AG09309 (cell line): ENCODE results near the gene CD2.

Experiments used
- DNase-seq: peaks from one replicate; pipeline ENCODE4 v3.0.0-alpha.2; 2010; ENCODE audit warnings: low read depth
- H3K4me3 ChIP-seq: 2 replicates; pipeline ENCODE4 v1.5.1; 2011; ENCODE audit warnings: mild to moderate bottlenecking, low read depth, low read length, moderate library complexity; ENCODE audit not compliant: control insufficient read depth
- TF ChIP-seq, protein P1 (sequence below): IDR thresholded peaks from 2 replicates; pipeline ENCODE4 v1.5.1; 2011; ENCODE audit warnings: mild to moderate bottlenecking, low read depth, low read length, inconsistent platforms; ENCODE audit not compliant: insufficient read depth, control insufficient read depth; ENCODE audit errors: missing control alignments

The CD2 gene

DNA sequence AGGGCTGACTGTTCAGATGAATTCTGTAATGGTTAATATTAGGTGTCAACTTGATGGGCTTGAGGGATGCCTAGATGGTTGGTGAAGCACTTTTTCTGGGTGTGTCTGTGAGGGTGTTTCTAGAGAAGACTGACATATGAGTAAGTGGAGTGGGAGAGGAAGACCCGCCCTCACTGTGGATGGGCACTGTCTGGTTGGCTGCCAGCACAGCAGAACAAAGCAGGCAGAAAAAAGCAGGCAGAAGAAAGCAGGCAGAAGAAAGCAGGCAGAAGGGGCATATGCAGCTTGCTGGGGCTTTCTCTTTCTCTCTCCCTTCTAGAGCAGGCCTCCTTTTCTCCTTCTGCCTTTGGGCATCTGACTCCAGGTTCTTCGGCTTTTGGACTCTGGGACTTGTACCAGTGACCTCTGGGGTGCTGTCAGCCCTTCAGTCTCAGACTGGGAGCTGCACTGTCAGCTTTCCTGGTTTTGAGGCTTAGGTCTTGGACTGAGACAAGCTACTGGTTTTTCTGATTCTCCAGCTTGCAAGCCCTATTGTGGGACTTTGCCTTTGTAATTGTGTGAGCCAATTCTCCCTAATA lies 42.9 kb upstream of the CD2 start:
- no peak overlapping the region for H3K4me3 ChIP-seq
- TF ChIP-seq, protein P1, sequence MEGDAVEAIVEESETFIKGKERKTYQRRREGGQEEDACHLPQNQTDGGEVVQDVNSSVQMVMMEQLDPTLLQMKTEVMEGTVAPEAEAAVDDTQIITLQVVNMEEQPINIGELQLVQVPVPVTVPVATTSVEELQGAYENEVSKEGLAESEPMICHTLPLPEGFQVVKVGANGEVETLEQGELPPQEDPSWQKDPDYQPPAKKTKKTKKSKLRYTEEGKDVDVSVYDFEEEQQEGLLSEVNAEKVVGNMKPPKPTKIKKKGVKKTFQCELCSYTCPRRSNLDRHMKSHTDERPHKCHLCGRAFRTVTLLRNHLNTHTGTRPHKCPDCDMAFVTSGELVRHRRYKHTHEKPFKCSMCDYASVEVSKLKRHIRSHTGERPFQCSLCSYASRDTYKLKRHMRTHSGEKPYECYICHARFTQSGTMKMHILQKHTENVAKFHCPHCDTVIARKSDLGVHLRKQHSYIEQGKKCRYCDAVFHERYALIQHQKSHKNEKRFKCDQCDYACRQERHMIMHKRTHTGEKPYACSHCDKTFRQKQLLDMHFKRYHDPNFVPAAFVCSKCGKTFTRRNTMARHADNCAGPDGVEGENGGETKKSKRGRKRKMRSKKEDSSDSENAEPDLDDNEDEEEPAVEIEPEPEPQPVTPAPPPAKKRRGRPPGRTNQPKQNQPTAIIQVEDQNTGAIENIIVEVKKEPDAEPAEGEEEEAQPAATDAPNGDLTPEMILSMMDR: no peak
- no peak for DNase-seq

DNA sequence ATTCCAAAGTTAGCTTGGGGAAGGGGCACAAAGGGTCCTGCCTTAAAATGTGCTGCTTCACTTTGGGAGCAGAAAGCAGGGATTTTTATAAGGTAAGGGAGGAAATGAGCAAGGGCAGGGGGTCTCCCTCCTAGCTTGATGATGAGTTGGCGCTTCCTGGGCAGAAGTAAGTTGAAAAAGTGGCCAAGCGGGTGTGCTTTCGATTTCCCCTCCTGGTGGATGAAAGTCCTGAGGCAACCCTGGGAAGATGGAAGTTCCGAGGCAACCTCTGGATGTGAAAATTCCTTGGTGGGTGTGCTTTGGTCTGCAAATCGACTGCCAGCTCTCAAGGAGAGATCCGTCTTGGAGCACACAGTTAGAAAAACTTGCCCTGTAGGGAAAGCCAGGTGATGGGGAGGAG lies 41.7 kb upstream of the CD2 start:
- TF ChIP-seq, protein P1: no peak
- no peak for DNase-seq
- no peak overlapping the region for H3K4me3 ChIP-seq

DNA sequence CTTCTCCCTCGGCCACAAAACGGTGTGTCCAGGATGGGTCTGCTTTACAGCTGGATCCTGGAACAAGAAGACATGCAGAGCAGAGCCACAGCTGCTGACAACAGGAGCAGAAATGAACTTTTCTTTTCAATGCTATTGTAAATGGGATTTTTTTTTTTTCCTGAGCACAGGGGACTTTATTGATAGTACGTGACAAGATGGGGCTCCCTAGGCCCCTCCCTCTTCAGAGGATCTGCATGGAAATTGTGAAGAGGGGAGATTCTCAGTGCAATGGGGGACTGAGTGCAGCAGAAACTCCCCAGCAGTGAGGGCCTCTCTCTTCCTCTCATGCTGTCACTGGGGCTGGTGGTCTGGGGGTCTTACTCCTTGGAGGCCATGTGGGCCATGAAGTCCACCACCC lies 40.8 kb upstream of the CD2 start:
- TF ChIP-seq, protein P1: no peak
- no peak for DNase-seq
- no peak overlapping the region for H3K4me3 ChIP-seq

DNA sequence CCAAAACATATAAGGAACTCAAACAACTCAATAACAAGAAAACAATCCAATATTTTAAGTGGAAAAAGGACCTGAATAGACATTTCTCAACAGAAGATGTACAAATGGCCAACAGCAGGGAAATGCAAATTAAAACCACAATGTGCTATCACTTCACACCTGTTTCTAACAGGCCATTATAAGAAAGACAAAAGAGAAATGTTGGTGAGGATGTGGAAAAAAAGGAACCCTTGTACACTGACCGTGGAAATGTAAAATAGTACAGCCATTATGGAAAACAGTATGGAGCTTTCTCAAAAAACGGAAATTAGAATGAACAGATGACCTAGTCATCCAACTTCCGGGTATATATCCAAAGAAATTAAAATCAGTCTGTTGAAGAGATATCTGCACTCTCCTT lies 37.8 kb upstream of the CD2 start:
- no peak overlapping the region for H3K4me3 ChIP-seq
- no peak for DNase-seq
- TF ChIP-seq, protein P1: no peak

DNA sequence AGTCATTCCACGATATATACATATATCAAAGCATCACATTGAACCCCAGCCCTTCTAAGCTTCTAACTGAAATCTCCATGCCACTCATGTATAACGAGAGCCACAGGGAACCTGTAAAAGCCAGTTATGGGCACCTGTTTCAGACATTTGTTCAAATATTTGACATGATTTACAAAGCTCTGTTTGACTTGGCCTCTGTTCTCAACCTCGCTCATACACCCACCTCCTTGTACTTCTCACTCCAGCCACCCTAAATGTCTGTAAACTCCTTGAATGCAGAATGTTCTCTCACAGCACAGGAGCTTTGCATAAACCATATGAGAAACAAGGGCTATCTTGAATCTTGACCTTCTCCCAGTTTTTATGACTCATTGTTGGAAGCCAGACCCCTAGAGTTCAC lies 36.9 kb upstream of the CD2 start:
- TF ChIP-seq, protein P1: no peak
- no peak for DNase-seq

DNA sequence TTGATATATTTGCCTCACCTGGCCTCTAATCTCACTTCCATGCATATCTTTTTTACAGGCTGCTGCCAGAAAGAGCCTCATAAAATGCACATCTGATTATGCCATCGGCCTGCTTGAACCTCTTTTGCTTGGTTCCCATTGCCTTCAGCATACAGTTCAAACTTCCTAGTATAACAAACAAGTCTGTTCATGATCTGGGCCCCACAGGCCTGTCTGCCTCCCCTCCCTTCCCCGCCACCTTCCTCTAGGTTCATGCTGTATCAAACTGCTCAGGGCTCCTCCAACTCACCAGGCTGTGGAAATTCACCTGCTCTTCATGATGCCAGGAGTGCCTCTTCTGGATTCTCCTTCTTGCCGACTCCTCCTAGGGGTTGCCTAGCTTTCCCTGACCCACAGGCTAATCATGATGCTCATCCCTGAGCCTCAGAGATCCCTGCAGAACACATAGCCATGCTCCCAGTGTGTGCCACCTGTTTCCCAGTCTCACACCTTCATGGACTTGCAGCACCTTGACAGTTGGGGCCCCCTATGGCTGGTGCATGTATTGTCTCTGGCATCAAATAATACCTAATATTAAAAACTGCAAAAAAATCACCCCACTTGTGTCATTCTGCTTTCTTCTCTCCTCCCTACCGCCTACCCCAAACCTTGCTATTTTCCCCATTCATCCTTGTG lies 33.7 kb upstream of the CD2 start:
- TF ChIP-seq, protein P1: no peak
- H3K4me3 ChIP-seq: no peak overlapping the region
- no peak for DNase-seq

More for the DNA sequence above, 36.9 kb upstream of the CD2 start:
- H3K4me3 ChIP-seq: no peak overlapping the region

DNA sequence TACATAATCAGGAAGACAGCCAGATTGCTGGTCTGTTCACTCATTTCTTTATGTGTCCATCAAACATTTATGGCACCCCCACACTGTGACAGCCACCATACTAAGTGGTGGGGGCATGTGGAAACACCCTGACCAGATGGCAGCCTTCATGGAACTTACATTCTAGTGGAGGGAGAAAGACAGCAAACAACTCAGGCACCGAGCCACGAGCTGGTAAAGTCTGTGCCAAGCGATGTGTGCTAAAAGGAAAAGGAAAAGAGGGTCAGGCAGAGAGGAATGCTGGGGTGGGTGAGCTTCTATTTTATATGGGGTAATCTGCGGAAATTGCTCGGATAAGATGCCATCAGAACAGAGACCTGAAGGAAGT lies 33.2 kb upstream of the CD2 start:
- DNase-seq: no peak
- TF ChIP-seq, protein P1: no peak
- no peak overlapping the region for H3K4me3 ChIP-seq
